Neural progenitor cell (in vitro differentiated cells): Measurements from ENCODE around the gene SLC36A2. TPM values are rescaled to one million over a fixed set of nuclear protein-coding genes. Genes with fewer than 3 reads are reported as not detected.

Experiments used
- DNase-seq: peaks from one replicate; pipeline ENCODE4 v3.0.0-alpha.2; 2016; ENCODE audit warnings: low spot score
- H2AFZ ChIP-seq: fragments of 200-600 bp; sonication (generic); replicated peaks from 2 replicates; pipeline ENCODE4 v1.6.1; 2016; ENCODE audit warnings: antibody characterized with exemption
- H3F3A ChIP-seq: fragments of 200-600 bp; sonication (generic); 2 replicates; pipeline ENCODE4 v1.6.1; 2016; ENCODE audit warnings: antibody characterized with exemption, low read depth
- H3K27ac ChIP-seq: fragments of 200-600 bp; sonication (generic); 2 replicates; pipeline ENCODE4 v1.5.1; 2016; ENCODE audit warnings: mild to moderate bottlenecking
- H3K27me3 ChIP-seq: fragments of 200-600 bp; sonication (generic); 2 replicates; pipeline ENCODE4 v1.6.1; 2016; ENCODE audit warnings: mild to moderate bottlenecking, moderate library complexity
- H3K36me3 ChIP-seq: fragments of 200-600 bp; sonication (generic); 2 replicates; pipeline ENCODE4 v1.5.1; 2016
- H3K4me1 ChIP-seq: fragments of 200-600 bp; sonication (generic); 2 replicates; pipeline ENCODE4 v1.6.1; 2016; ENCODE audit warnings: mixed run types
- H3K4me2 ChIP-seq: fragments of 200-600 bp; sonication (generic); 2 replicates; pipeline ENCODE4 v1.6.1; 2016
- H3K4me3 ChIP-seq: fragments of 200-600 bp; sonication (generic); 2 replicates; pipeline ENCODE4 v1.5.1; 2016
- H3K79me2 ChIP-seq: fragments of 200-600 bp; sonication (generic); 2 replicates; pipeline ENCODE4 v1.6.1; 2016; ENCODE audit warnings: low read depth
- H3K9ac ChIP-seq: fragments of 200-600 bp; sonication (generic); 2 replicates; pipeline ENCODE4 v1.6.1; 2016
- H3K9me3 ChIP-seq: fragments of 200-600 bp; sonication (generic); 2 replicates; pipeline ENCODE4 v1.5.1; 2016; ENCODE audit warnings: low read depth
- H4K20me1 ChIP-seq: fragments of 200-600 bp; sonication (generic); 2 replicates; pipeline ENCODE4 v1.6.1; 2016; ENCODE audit warnings: low read depth
- H3K27ac Mint-ChIP-seq: 3 replicates; pipeline ENCODE4 v1.8.0; 2021; ENCODE audit warnings: mixed read lengths
- H3K27me3 Mint-ChIP-seq: 2 replicates; pipeline ENCODE4 v1.8.0; 2022; ENCODE audit warnings: low read depth, mild to moderate bottlenecking, inconsistent platforms, moderate library complexity, mixed read lengths; ENCODE audit not compliant: insufficient read depth
- H3K36me3 Mint-ChIP-seq: 3 replicates; pipeline ENCODE4 v1.8.0; 2021; ENCODE audit warnings: mixed read lengths
- H3K4me1 Mint-ChIP-seq: 3 replicates; pipeline ENCODE4 v1.8.0; 2021; ENCODE audit warnings: mixed read lengths
- H3K4me3 Mint-ChIP-seq: 3 replicates; pipeline ENCODE4 v1.8.0; 2021; ENCODE audit warnings: mild to moderate bottlenecking, moderate library complexity, mixed read lengths
- H3K9me3 Mint-ChIP-seq: 3 replicates; pipeline ENCODE4 v1.8.0; 2020; ENCODE audit warnings: mixed read lengths
- CTCF ChIP-seq: fragments of 200-600 bp; sonication (generic); IDR thresholded peaks from 2 replicates; pipeline ENCODE4 v1.5.1; 2017; ENCODE audit warnings: antibody characterized with exemption, mild to moderate bottlenecking
- EZH2 ChIP-seq: fragments of 200-600 bp; sonication (generic); IDR thresholded peaks from 2 replicates; pipeline ENCODE4 v1.6.1; 2017; ENCODE audit warnings: antibody characterized with exemption, mild to moderate bottlenecking, moderate library complexity
- EZH2phosphoT487 ChIP-seq: fragments of 200-600 bp; sonication (generic); IDR thresholded peaks from 2 replicates; pipeline ENCODE4 v1.6.1; 2017; ENCODE audit warnings: antibody characterized with exemption
- total RNA-seq: library from RNA; depleted of rRNA; stranded (reverse); fragments of >200 nt; gene quantifications from 2 replicates; pipeline ENCODE4 v1.2.3, GENCODE V29; 2015; ENCODE audit warnings: low replicate concordance

The SLC36A2 gene
- total RNA-seq, 1 donor from 2014 or later: not detected

- Histone ChIP-seq H3F3A (no peaks in the 10 kb centered on the region), H3K4me3 (no peak overlapping the region), H3K4me2 (no peak overlapping the region), H3K4me1 (no peaks in the 10 kb centered on the region), H3K36me3 (no peaks in the 10 kb centered on the region), H3K9me3 (no peaks in the 10 kb centered on the region), H3K27ac (no peak overlapping the region), H3K9ac (no peak overlapping the region), H3K27me3 (no peaks in the 10 kb centered on the region), H3K79me2 (no peaks in the 10 kb centered on the region), H4K20me1 (no peaks in the 10 kb centered on the region), H2AFZ (peak overlapping the region; percentile 15)
- peaks cover 14% of the 10 kb centered on the region for H3K4me1 Mint-ChIP-seq
- H3K9me3 Mint-ChIP-seq: no peaks in the 10 kb centered on the region
- no peak overlapping the region for H3K27ac Mint-ChIP-seq
- no peak for DNase-seq
- H3K36me3 Mint-ChIP-seq: no peaks in the 10 kb centered on the region
- no peak overlapping the region for H3K4me3 Mint-ChIP-seq
- H3K27me3 Mint-ChIP-seq: peaks cover 7% of the 10 kb centered on the region
- no peak for TF ChIP-seq EZH2
- TF ChIP-seq EZH2phosphoT487: no peak
- no peak for TF ChIP-seq CTCF
Observed at GRCh38 chr5:151293624-151294023, 53.7 kb downstream of the SLC36A2 start.

- Mint-ChIP-seq H3K27me3 (peaks cover 3% of the 10 kb centered on the region), H3K4me1 (peaks cover 2% of the 10 kb centered on the region), H3K9me3 (no peaks in the 10 kb centered on the region), H3K36me3 (no peaks in the 10 kb centered on the region), H3K4me3 (no peak overlapping the region), H3K27ac (no peak overlapping the region)
- Histone ChIP-seq H3K4me2 (no peak overlapping the region), H3K27me3 (no peaks in the 10 kb centered on the region), H3K4me1 (no peaks in the 10 kb centered on the region), H3K4me3 (no peak overlapping the region), H3K9ac (no peak overlapping the region), H2AFZ (no peak overlapping the region), H3K27ac (no peak overlapping the region), H4K20me1 (no peaks in the 10 kb centered on the region), H3K36me3 (no peaks in the 10 kb centered on the region), H3K9me3 (no peaks in the 10 kb centered on the region), H3F3A (no peaks in the 10 kb centered on the region), H3K79me2 (no peaks in the 10 kb centered on the region)
- DNase-seq: no peak
- no peak for TF ChIP-seq CTCF
- TF ChIP-seq EZH2: no peak
- no peak for TF ChIP-seq EZH2phosphoT487
Observed at GRCh38 chr5:151288180-151288579, 59.2 kb downstream of the SLC36A2 start.

GRCh38 chr5:151286246-151286645 lies 61.1 kb downstream of the SLC36A2 start:
- Histone ChIP-seq H3K79me2 (no peaks in the 10 kb centered on the region), H4K20me1 (no peaks in the 10 kb centered on the region), H3K9ac (no peak overlapping the region), H3K4me2 (no peak overlapping the region), H3F3A (no peaks in the 10 kb centered on the region), H2AFZ (no peak overlapping the region), H3K4me3 (no peak overlapping the region), H3K36me3 (no peaks in the 10 kb centered on the region), H3K4me1 (no peaks in the 10 kb centered on the region), H3K27ac (no peak overlapping the region), H3K27me3 (no peaks in the 10 kb centered on the region), H3K9me3 (no peaks in the 10 kb centered on the region)
- H3K36me3 Mint-ChIP-seq: no peaks in the 10 kb centered on the region
- no peaks in the 10 kb centered on the region for H3K27me3 Mint-ChIP-seq
- H3K27ac Mint-ChIP-seq: no peak overlapping the region
- no peak for DNase-seq
- TF ChIP-seq EZH2 (no peak), EZH2phosphoT487 (no peak), CTCF (no peak)
- no peak overlapping the region for H3K4me3 Mint-ChIP-seq
- no peaks in the 10 kb centered on the region for H3K9me3 Mint-ChIP-seq
- H3K4me1 Mint-ChIP-seq: peaks cover 2% of the 10 kb centered on the region

- Mint-ChIP-seq H3K9me3 (no peaks in the 10 kb centered on the region), H3K27me3 (no peaks in the 10 kb centered on the region), H3K4me1 (peaks cover 2% of the 10 kb centered on the region), H3K27ac (no peak overlapping the region), H3K36me3 (no peaks in the 10 kb centered on the region), H3K4me3 (no peak overlapping the region)
- Histone ChIP-seq H3K9ac (no peak overlapping the region), H3K79me2 (no peaks in the 10 kb centered on the region), H3K36me3 (no peaks in the 10 kb centered on the region), H3K9me3 (no peaks in the 10 kb centered on the region), H2AFZ (no peak overlapping the region), H3K4me2 (no peak overlapping the region), H4K20me1 (no peaks in the 10 kb centered on the region), H3K27me3 (no peaks in the 10 kb centered on the region), H3K4me3 (no peak overlapping the region), H3F3A (no peaks in the 10 kb centered on the region), H3K27ac (no peak overlapping the region), H3K4me1 (no peaks in the 10 kb centered on the region)
- DNase-seq: no peak
- TF ChIP-seq EZH2phosphoT487 (no peak), EZH2 (no peak), CTCF (no peak)
Observed at GRCh38 chr5:151285683-151286082, 61.7 kb downstream of the SLC36A2 start.
